ENCODE measurements around the gene ZMIZ1. TPM values are rescaled to one million over a fixed set of nuclear protein-coding genes. Genes with fewer than 3 reads are reported as not detected.

ZMIZ1 gene
- total RNA-seq, 1 experiment from 2014 or later: 42.3 TPM

DNA sequence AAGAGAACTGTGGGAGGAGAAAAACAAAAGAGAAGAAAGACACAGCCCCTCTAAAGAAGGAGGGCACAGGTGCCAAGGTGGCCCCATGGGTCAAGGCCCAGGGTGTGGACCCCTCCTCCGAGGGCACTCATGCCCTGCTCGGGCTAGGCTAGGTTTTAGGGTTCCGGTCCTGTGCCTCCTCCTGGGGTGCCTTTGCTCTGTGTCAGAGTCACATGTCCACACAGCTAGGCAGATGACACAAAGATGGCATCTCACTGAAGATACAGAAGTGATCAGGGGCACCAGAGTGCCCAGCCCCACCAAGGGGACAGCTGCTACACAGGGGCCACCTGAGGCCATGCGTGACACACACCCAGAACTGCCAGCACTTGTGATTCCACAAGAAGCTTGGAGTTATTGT lies 162.1 kb downstream of the ZMIZ1 start:
- H3K4me1 Mint-ChIP-seq (ENCODE audit: low read depth, unreplicated experiment): peaks cover 6% of the 10 kb centered on the region
- DNase-seq: no peak
- H3K36me3 Mint-ChIP-seq (ENCODE audit: insufficient read depth, unreplicated experiment): peaks cover 15% of the 10 kb centered on the region
- BruUV-seq (replicated peaks): no TSS peak
- H3K27me3 ChIP-seq (replicated peaks; ENCODE audit: control insufficient read depth, insufficient read depth, low read length): no peaks in the 10 kb centered on the region
- no peak for TF ChIP-seq CTCF (IDR thresholded peaks at IDR 0.05; ENCODE audit: insufficient read depth in 1 of 2, low read depth in 1 of 2, low read length in 1 of 2, severe bottlenecking in 1 of 2, unreplicated experiment in 1 of 2)
- H3K4me3 ChIP-seq (ENCODE audit: low read depth, low read length): no peak overlapping the region
- intact Hi-C loops (cut with micrococcal nuclease; ENCODE audit: unreplicated experiment): no loop called here
- no peaks in the 10 kb centered on the region; the same call in 1 of the 2 replicates for H3K36me3 ChIP-seq (ENCODE audit: control insufficient read depth, insufficient read depth, low read length)
- no peaks in the 10 kb centered on the region for H3K9me3 ChIP-seq
- no peaks in the 10 kb centered on the region for H3K9me3 Mint-ChIP-seq (ENCODE audit: unreplicated experiment)
- POLR2A ChIA-PET: no interaction called here
- H3K27me3 Mint-ChIP-seq (ENCODE audit: insufficient read depth, unreplicated experiment): no peaks in the 10 kb centered on the region
- no peaks in the 10 kb centered on the region for H3K4me1 ChIP-seq
- H3K4me3 Mint-ChIP-seq (ENCODE audit: unreplicated experiment): no peak overlapping the region
- peak overlapping the region; percentile 7 for H3K27ac Mint-ChIP-seq (ENCODE audit: unreplicated experiment)
- CTCF ChIA-PET: no interaction called here

- Histone ChIP-seq H3K9me3 (no peaks in the 10 kb centered on the region), H3K27me3 (replicated peaks; ENCODE audit: control insufficient read depth, insufficient read depth, low read length) (no peaks in the 10 kb centered on the region), H3K4me3 (ENCODE audit: low read depth, low read length) (no peak overlapping the region), H3K4me1 (no peaks in the 10 kb centered on the region), H3K36me3 (ENCODE audit: control insufficient read depth, insufficient read depth, low read length) (no peaks in the 10 kb centered on the region; the same call in 1 of the 2 replicates)
- Mint-ChIP-seq H3K36me3 (ENCODE audit: insufficient read depth, unreplicated experiment) (peaks cover 19% of the 10 kb centered on the region), H3K4me1 (ENCODE audit: low read depth, unreplicated experiment) (peaks cover 6% of the 10 kb centered on the region), H3K27me3 (ENCODE audit: insufficient read depth, unreplicated experiment) (no peaks in the 10 kb centered on the region), H3K9me3 (ENCODE audit: unreplicated experiment) (no peaks in the 10 kb centered on the region), H3K27ac (ENCODE audit: unreplicated experiment) (no peak overlapping the region), H3K4me3 (ENCODE audit: unreplicated experiment) (no peak overlapping the region)
- POLR2A ChIA-PET: no interaction called here
- BruUV-seq (replicated peaks): no TSS peak
- TF ChIP-seq CTCF (IDR thresholded peaks at IDR 0.05; ENCODE audit: insufficient read depth in 1 of 2, low read depth in 1 of 2, low read length in 1 of 2, severe bottlenecking in 1 of 2, unreplicated experiment in 1 of 2): no peak
- DNase-seq: no peak
- CTCF ChIA-PET: no interaction called here
- intact Hi-C loops (cut with micrococcal nuclease; ENCODE audit: unreplicated experiment): no loop called here
Measured at GRCh38 chr10:79231908-79232307, 163.1 kb downstream of the ZMIZ1 start.

DNA sequence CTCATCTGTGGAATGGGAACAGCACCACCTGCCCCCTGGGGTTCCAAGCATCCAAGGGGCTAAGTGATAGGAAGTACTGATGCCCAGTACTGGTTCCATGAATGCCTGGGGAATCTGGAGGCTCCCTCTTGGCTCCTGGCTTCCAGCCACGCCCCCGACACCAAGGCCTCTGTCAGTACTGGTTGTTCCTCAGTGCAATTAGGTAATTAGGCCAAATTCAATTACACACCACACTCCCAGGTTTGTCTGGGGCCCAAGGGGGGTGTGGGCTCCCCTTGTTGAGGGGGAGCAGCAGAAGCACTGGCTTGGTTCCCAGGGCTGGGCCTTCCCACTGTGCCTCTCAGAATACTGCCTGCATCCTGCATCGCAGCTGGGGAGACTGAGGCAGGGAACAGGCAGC lies 164.1 kb downstream of the ZMIZ1 start:
- Mint-ChIP-seq H3K27ac (ENCODE audit: unreplicated experiment) (no peak overlapping the region), H3K27me3 (ENCODE audit: insufficient read depth, unreplicated experiment) (no peaks in the 10 kb centered on the region), H3K36me3 (ENCODE audit: insufficient read depth, unreplicated experiment) (peaks cover 21% of the 10 kb centered on the region), H3K4me3 (ENCODE audit: unreplicated experiment) (no peak overlapping the region), H3K9me3 (ENCODE audit: unreplicated experiment) (no peaks in the 10 kb centered on the region), H3K4me1 (ENCODE audit: low read depth, unreplicated experiment) (peaks cover 6% of the 10 kb centered on the region)
- CTCF ChIA-PET: no interaction called here
- no peaks in the 10 kb centered on the region; the same call in 1 of the 2 replicates for H3K36me3 ChIP-seq (ENCODE audit: control insufficient read depth, insufficient read depth, low read length)
- intact Hi-C loops (cut with micrococcal nuclease; ENCODE audit: unreplicated experiment): no loop called here
- no peaks in the 10 kb centered on the region for H3K27me3 ChIP-seq (replicated peaks; ENCODE audit: control insufficient read depth, insufficient read depth, low read length)
- no peak for DNase-seq
- TF ChIP-seq CTCF (IDR thresholded peaks at IDR 0.05; ENCODE audit: insufficient read depth in 1 of 2, low read depth in 1 of 2, low read length in 1 of 2, severe bottlenecking in 1 of 2, unreplicated experiment in 1 of 2): no peak
- no peaks in the 10 kb centered on the region for H3K9me3 ChIP-seq
- H3K4me3 ChIP-seq (ENCODE audit: low read depth, low read length): no peak overlapping the region
- H3K4me1 ChIP-seq: peaks cover under 1% of the 10 kb centered on the region; the same call in 1 of the 2 replicates
- POLR2A ChIA-PET: no interaction called here
- no TSS peak for BruUV-seq (replicated peaks)

All from Caco-2 (cell line).